ENCODE results near the gene CANX. TPM values are rescaled to one million over a fixed set of nuclear protein-coding genes. Genes with fewer than 3 reads are reported as not detected.
"Not testable (repeated sequence)": the region's sequence is repeated elsewhere in the genome, so short reads cannot be mapped to it uniquely, and the experiment has no call there.

The CANX gene
- total RNA-seq, 1 donor from 2014 or later = 451 TPM

DNA sequence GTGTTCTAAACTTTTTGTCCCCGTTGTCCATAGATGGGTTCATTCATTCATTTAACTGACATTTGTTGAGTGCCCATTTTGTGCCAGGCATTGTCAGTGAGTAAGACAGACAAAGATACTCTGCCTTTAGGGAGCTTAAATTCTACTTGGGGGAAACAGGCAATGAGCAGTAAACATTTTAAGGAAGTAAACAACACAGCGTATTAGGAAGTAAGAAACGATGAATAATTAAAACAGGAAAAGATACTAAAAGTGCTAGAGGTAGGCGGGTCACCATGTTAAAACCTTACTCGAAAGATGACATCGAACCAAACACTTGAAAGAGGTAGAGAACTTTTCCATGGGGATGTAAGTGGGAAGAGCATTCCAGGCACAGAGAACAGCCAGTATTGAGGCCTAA lies 28.3 kb downstream of the CANX start:
- intact Hi-C loops (cut with micrococcal nuclease) = no loop called here
- Mint-ChIP-seq H3K4me1 (ENCODE audit: low read depth) (peaks cover 12% of the 10 kb centered on the region), H3K36me3 (ENCODE audit: low read depth) (peaks cover 62% of the 10 kb centered on the region), H3K9me3 (no peaks in the 10 kb centered on the region), H3K27ac (peak overlapping the region; percentile 6), H3K27me3 (ENCODE audit: insufficient read depth) (no peaks in the 10 kb centered on the region), H3K4me3 (no peak overlapping the region)
- no peak for DNase-seq (ENCODE audit: low spot score)

DNA sequence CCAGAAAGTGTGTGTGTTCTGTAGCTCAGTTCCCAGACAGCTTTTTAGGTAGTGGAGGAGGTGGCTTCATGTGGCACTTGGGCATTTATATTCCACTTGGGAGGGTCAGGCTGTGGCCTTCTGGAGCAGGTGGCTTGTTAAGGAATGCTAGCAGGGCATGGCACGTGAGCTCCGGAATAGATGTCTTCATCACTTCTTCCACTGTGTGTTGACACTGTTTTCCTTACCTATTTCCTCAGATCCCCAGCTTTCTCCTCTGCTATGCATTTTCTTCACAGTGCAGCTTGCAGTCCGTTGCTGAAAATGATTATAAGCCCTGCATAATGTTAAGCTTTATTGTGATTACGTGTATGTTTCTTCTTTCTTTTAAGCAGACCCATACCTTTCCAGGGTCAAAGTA lies 30.5 kb downstream of the CANX start:
- no peaks in the 10 kb centered on the region for H3K9me3 Mint-ChIP-seq
- no peak overlapping the region for H3K27ac Mint-ChIP-seq
- intact Hi-C loops (cut with micrococcal nuclease) = no loop called here
- H3K36me3 Mint-ChIP-seq (ENCODE audit: low read depth) = peaks cover 43% of the 10 kb centered on the region
- H3K4me3 Mint-ChIP-seq = no peak overlapping the region
- H3K4me1 Mint-ChIP-seq (ENCODE audit: low read depth) = peaks cover 14% of the 10 kb centered on the region
- no peaks in the 10 kb centered on the region for H3K27me3 Mint-ChIP-seq (ENCODE audit: insufficient read depth)
- DNase-seq (ENCODE audit: low spot score) = no peak

DNA sequence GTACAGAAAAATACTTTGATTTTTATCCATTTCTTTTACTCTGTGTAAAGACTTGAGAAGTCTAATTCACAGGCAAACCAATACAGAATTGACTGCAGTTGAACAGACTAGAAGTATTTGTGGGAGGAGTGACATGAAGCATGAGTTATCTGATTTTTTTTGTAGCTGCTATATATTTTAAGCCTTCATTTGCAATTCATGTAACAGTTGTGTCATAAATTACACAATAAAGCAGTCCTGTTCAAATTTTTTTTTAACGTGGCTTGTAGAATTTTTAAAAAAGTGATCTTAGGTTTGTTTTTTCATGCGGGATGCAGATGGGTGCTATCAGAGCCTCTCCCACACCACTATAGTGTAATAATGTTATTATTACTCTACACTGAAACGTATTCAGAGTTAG lies 31.0 kb downstream of the CANX start:
- DNase-seq (ENCODE audit: low spot score) = no peak
- Mint-ChIP-seq H3K36me3 (ENCODE audit: low read depth) (peaks cover 43% of the 10 kb centered on the region), H3K4me1 (ENCODE audit: low read depth) (peaks cover 18% of the 10 kb centered on the region), H3K4me3 (no peak overlapping the region), H3K27me3 (ENCODE audit: insufficient read depth) (no peaks in the 10 kb centered on the region), H3K9me3 (no peaks in the 10 kb centered on the region), H3K27ac (no peak overlapping the region)
- intact Hi-C loops (cut with micrococcal nuclease) = loop anchor here (2.0 to 10.0 kb wide), 2 partner anchors 13 to 1105 kb away; partner anchors contain the start of gene CLK4

DNA sequence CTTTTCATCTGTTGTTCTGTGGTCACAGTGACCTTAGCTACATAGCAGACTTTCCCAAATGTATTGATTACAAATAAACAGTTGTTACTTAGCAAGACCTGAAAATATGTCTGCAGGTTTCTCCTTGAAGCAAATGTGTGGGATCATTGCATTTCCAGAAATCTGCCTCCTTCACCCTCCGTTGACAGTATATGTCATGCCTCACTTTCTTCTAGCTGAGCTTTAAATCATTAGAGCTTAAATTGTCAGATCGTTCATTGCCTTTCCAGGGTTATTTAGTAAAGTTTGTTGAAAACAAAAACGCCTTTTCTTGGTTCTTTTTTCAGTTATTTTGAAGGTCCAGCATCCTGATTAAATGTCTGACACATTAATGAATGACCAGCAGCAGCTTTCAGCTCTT lies 31.6 kb downstream of the CANX start:
- H3K4me3 Mint-ChIP-seq = no peak overlapping the region
- intact Hi-C loops (cut with micrococcal nuclease) = loop anchor here (2.0 to 10.0 kb wide), 2 partner anchors 14 to 1106 kb away; partner anchors contain the start of gene CLK4
- H3K9me3 Mint-ChIP-seq = no peaks in the 10 kb centered on the region
- H3K27ac Mint-ChIP-seq = no peak overlapping the region
- no peak for DNase-seq (ENCODE audit: low spot score)
- peaks cover 20% of the 10 kb centered on the region for H3K4me1 Mint-ChIP-seq (ENCODE audit: low read depth)
- H3K36me3 Mint-ChIP-seq (ENCODE audit: low read depth) = peaks cover 43% of the 10 kb centered on the region
- H3K27me3 Mint-ChIP-seq (ENCODE audit: insufficient read depth) = no peaks in the 10 kb centered on the region

DNA sequence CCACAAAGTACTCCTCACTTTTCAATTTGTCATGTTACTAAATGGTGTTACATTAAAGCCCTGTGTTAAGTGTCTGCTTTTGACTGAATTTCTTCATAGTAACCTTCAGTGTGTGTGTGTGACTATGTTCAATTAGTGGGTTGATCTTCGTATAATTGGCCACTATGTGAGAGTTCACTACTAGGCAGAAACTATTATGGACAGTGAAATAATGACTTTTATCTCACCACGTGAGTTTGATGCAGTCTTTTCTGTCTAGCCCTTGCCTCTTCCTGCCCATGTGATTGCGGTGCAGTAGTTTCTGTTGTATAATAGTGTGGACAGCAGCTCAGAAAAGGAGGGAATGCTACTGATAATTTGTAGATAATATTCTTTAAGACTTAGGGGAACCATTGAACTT lies 32.1 kb downstream of the CANX start:
- Mint-ChIP-seq H3K9me3 (no peaks in the 10 kb centered on the region), H3K4me3 (no peak overlapping the region), H3K4me1 (ENCODE audit: low read depth) (peaks cover 20% of the 10 kb centered on the region), H3K27ac (peak overlapping the region; percentile 19), H3K36me3 (ENCODE audit: low read depth) (peaks cover 43% of the 10 kb centered on the region), H3K27me3 (ENCODE audit: insufficient read depth) (no peaks in the 10 kb centered on the region)
- DNase-seq (ENCODE audit: low spot score) = no peak
- intact Hi-C loops (cut with micrococcal nuclease) = loop anchor here (2.0 to 10.0 kb wide), 2 partner anchors 14 to 1106 kb away; partner anchors contain the start of gene CLK4

DNA sequence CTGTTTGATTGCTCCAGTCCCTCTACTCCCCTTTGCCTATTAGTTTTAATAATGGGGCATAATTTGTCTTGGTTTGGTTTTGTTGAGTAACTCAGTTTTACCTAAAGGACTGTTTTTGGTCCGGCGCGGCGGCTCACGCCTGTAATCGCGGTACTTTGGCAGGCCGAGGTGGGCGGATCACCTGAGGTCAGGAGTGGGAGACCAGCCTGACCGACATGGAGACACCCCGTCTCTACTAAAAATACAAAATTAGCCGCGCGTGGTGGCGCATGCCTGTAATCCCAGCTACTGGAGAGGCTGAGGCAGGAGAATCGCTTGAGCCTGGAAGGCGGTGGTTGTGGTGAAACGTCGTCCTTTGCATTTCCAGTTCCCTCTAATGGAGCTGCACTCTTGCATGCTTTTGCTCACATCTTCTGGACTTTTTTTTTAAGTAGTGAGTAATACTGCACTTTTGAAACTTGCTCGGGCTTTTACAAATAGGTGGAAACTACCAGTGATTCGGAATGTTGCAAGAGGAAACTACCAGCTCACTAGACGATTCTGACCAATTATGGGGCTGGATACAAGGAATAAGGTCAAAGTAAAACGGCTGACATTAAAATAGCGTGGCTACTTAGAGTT lies 33.1 kb downstream of the CANX start:
- peak overlapping the region; percentile 77 for H3K4me3 Mint-ChIP-seq
- H3K27me3 Mint-ChIP-seq (ENCODE audit: insufficient read depth) = no peaks in the 10 kb centered on the region
- H3K36me3 Mint-ChIP-seq (ENCODE audit: low read depth) = peaks cover 38% of the 10 kb centered on the region
- intact Hi-C loops (cut with micrococcal nuclease) = loop anchor here (1.0 to 10.0 kb wide), 12 partner anchors 15 to 1107 kb away; partner anchors contain the start of genes CANX, CLK4, HNRNPH1 and MRNIP
- DNase-seq (ENCODE audit: low spot score) = peak; percentile 5
- peaks cover 21% of the 10 kb centered on the region for H3K4me1 Mint-ChIP-seq (ENCODE audit: low read depth)
- H3K27ac Mint-ChIP-seq = peak overlapping the region; percentile 93
- H3K9me3 Mint-ChIP-seq = no peaks in the 10 kb centered on the region

DNA sequence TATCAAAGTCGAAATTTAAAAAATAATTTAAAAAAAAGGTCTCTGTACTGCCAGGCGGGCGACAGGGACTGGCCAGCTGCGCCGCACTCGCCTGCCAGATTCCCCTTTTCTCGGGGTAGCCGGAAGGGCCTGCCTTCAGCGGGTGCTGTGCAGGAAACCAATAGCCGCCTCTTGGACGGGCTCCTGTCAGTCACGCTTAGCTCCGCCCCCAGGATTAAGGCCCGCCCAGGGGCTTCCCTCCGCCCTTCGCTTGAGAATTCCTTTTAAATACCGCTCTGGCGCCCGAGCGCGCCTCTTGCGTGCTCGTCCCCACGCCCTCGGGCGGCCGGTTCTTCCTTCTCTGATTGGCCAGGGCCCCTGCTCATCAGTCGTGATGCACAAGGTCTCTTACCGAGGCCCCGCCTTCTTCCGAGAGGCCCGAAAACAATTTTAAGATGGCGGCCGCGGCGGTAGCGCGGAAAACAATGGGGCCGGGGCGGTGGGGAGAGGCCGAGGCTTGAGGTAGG lies 33.7 kb downstream of the CANX start, which contains the start of gene MAML1:
Gene MAML1 (plus strand): TSS at position 411 of the 506 bp plus-strand sequence. CDS start 291 bp downstream, outside the sequence.
- Mint-ChIP-seq H3K27ac (peak within 1 kb of the TSS; percentile 93), H3K4me3 (peak within 1 kb of the TSS; percentile 95), H3K4me1 (ENCODE audit: low read depth) (peaks cover 26% of the 10 kb centered on the region), H3K9me3 (no peaks in the 10 kb centered on the region), H3K27me3 (ENCODE audit: insufficient read depth) (no peaks in the 10 kb centered on the region), H3K36me3 (ENCODE audit: low read depth) (peaks cover 38% of the 10 kb centered on the region)
- DNase-seq (ENCODE audit: low spot score) = peak; percentile 100
- intact Hi-C loops (cut with micrococcal nuclease) = loop anchor here (1.0 to 10.0 kb wide), 11 partner anchors 28 to 1108 kb away; partner anchors contain the start of genes CANX, CLK4, HNRNPH1 and MRNIP

DNA sequence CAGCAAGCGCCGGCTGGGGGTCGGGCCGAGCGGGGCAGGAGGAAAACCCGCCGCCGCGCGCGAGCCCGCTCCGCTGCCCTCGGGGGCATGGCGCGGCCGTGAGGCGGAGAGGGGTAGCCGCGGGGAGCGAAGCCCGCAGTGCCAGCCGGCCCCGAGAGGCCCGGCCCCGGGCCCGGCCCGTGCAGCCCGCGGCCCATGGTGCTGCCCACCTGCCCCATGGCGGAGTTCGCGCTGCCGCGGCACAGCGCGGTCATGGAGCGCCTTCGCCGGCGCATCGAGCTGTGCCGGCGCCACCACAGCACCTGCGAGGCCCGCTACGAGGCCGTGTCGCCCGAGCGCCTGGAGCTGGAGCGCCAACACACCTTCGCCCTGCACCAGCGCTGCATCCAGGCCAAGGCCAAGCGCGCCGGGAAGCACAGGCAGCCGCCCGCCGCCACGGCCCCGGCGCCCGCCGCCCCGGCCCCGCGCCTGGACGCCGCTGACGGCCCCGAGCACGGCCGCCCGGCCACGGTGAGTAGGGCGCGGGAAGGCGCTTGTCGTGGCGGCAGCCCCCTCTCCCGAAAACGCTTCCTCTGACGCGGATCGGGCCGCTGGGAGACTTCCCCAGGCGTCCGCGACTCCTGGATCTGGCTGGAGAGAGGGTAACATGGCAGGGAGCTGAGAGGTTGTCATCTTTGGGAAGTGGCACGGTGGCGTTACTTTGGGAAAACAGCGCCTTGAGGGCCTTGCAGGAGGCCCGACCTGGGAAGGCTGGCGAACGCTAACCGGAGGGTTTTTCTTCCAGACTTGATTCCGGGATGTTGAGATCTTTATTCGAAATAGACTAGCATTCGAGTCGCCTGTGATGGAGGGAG lies 34.4 kb downstream of the CANX start:
- peaks cover 32% of the 10 kb centered on the region for H3K4me1 Mint-ChIP-seq (ENCODE audit: low read depth)
- H3K27ac Mint-ChIP-seq = peak overlapping the region; percentile 93
- intact Hi-C loops (cut with micrococcal nuclease) = loop anchor here (1.0 to 10.0 kb wide), 11 partner anchors 27 to 1108 kb away; partner anchors contain the start of genes CANX, CLK4, HNRNPH1 and MRNIP
- peak overlapping the region; percentile 95 for H3K4me3 Mint-ChIP-seq
- H3K36me3 Mint-ChIP-seq (ENCODE audit: low read depth) = peaks cover 36% of the 10 kb centered on the region
- no peaks in the 10 kb centered on the region for H3K27me3 Mint-ChIP-seq (ENCODE audit: insufficient read depth)
- no peaks in the 10 kb centered on the region for H3K9me3 Mint-ChIP-seq
- DNase-seq (ENCODE audit: low spot score) = peak; percentile 14

DNA sequence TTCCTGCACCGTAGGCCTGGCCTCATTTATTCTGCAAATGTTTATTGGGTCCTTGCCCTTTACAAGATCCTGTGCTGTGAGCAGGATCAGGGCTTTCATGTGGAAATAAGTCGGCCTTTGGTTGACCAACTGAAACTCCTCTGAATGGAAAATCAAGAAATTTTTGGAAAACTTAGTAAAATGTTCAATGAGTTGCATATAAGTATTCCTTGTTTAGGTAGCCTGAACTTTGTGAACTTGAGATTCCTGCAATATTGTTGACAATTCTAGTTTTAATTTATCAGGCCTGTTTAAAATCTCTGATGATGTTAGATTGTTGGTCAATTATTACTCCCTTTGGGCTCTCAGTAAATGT lies 35.0 kb downstream of the CANX start:
- Mint-ChIP-seq H3K36me3 (ENCODE audit: low read depth) (peaks cover 40% of the 10 kb centered on the region), H3K27ac (peak overlapping the region; percentile 92), H3K9me3 (no peaks in the 10 kb centered on the region), H3K27me3 (ENCODE audit: insufficient read depth) (no peaks in the 10 kb centered on the region), H3K4me1 (ENCODE audit: low read depth) (peaks cover 38% of the 10 kb centered on the region), H3K4me3 (peak overlapping the region; percentile 95)
- intact Hi-C loops (cut with micrococcal nuclease) = loop anchor here (2.0 to 10.0 kb wide), 2 partner anchors 173 to 1109 kb away; partner anchors contain the start of genes CLK4 and TBC1D9B
- DNase-seq (ENCODE audit: low spot score) = no peak

DNA sequence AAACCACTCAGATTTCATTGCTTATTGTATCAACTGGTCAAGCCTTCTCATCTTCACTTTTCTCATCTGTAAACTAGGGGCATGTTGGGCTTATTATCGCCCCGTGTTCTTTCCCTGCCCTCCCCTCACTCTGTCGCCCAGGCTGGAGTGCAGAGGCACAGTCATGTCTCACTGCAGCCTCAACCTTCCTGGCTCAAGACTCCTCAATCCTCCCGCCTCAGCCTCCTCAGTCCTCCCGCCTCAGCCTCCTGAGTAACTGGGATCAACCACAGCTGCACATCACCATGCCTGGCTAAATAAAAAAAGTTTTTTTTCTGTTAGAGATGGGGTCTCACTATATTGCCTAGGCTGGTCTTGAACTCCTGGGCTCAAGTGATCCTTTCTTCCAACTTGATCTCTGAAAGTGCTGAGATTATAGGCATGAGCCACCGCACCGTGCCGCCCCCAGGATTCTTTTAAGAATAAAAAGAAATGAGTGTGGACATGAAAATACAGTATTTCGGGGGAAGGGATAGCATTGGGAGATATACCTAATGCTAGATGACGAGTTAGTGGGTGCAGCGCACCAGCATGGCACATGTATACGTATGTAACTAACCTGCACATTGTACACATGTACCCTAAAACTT lies 35.9 kb downstream of the CANX start:
- Mint-ChIP-seq H3K9me3 (no peaks in the 10 kb centered on the region), H3K27ac (peak overlapping the region; percentile 78), H3K4me1 (ENCODE audit: low read depth) (peaks cover 46% of the 10 kb centered on the region), H3K36me3 (ENCODE audit: low read depth) (peaks cover 42% of the 10 kb centered on the region), H3K27me3 (ENCODE audit: insufficient read depth) (no peaks in the 10 kb centered on the region), H3K4me3 (peak overlapping the region; percentile 95)
- no peak for DNase-seq (ENCODE audit: low spot score)
- intact Hi-C loops (cut with micrococcal nuclease) = loop anchor here (10.0 kb wide), 1 partner anchor 1110 kb away; the partner anchor contains the start of gene CLK4

DNA sequence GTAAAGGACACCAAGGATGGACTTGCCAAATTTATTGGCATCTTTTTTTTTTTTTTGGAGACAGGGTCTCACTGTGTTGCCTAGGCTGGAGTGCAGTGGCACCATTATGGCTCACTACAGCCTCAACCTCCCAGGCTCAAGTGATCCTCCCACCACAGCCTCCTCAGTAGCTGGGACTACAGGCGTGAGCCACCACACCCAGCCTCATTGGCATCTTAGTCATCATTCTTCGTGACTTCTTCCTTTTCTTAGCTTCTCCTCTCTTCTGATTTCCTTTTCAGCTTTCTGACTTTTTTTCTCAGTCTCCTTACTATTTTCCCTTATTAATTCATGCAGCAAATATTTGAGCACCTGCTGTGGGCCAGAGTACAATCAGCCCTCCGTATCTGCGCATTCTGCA lies 40.0 kb downstream of the CANX start:
- no peak overlapping the region for H3K4me3 Mint-ChIP-seq
- intact Hi-C loops (cut with micrococcal nuclease) = loop anchor here (10.0 kb wide), 1 partner anchor 1114 kb away; the partner anchor contains the start of gene CLK4
- peaks cover 50% of the 10 kb centered on the region for H3K4me1 Mint-ChIP-seq (ENCODE audit: low read depth)
- H3K27me3 Mint-ChIP-seq (ENCODE audit: insufficient read depth) = no peaks in the 10 kb centered on the region
- peaks cover 40% of the 10 kb centered on the region for H3K36me3 Mint-ChIP-seq (ENCODE audit: low read depth)
- no peaks in the 10 kb centered on the region for H3K9me3 Mint-ChIP-seq
- H3K27ac Mint-ChIP-seq = no peak overlapping the region
- DNase-seq (ENCODE audit: low spot score) = no peak

DNA sequence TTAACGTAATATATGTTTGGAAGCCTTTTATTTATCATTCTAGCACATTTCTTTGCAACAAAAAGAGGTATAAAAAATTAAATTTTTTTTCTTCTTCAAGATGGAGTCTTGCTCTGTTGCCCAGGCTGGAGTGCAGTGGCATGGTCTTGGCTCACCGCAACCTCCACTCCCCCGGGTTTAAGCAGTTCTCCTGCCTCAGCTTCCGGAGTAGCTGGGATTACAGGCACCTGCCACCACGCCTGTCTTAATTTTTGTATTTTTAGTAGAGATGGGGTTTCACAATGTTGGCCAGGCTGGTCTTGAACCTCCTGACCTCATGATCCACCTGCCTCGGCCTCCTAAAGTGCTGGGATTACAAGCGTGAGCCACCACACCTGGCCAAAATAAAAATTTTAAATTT lies 45.3 kb downstream of the CANX start:
- intact Hi-C loops (cut with micrococcal nuclease); DNase-seq (ENCODE audit: low spot score); H3K27ac Mint-ChIP-seq; H3K9me3 Mint-ChIP-seq; H3K27me3 Mint-ChIP-seq (ENCODE audit: insufficient read depth); H3K4me3 Mint-ChIP-seq: not testable (repeated sequence)
- Mint-ChIP-seq H3K36me3 (ENCODE audit: low read depth) (peaks cover 23% of the 10 kb centered on the region), H3K4me1 (ENCODE audit: low read depth) (peaks cover 22% of the 10 kb centered on the region)

All from activated T-helper 1 cell treated with anti-CD3 and anti-CD28 coated beads, Interleukin-12 subunit alpha, Interleukin-12 subunit beta, Interleukin-2, Interleukin-4 antibody, amounts not matched to agents 30 ng/mL and 10 ng/mL and 1 ng/mL, durations not matched to agents 14 hours and 24 hours and 36 hours (primary cell).